HG03097 (cell line): Measurements from ENCODE around the gene IPO8.
"Not testable (repeated sequence)": the region's sequence is repeated elsewhere in the genome, so short reads cannot be mapped to it uniquely, and the experiment has no call there.

Source experiments
- ATAC-seq: cut with Tn5 transposase; IDR thresholded peaks from one replicate; pipeline ENCODE4 v1.9.1; 2021; ENCODE audit not compliant: unreplicated experiment, low FRiP score

The IPO8 gene

DNA sequence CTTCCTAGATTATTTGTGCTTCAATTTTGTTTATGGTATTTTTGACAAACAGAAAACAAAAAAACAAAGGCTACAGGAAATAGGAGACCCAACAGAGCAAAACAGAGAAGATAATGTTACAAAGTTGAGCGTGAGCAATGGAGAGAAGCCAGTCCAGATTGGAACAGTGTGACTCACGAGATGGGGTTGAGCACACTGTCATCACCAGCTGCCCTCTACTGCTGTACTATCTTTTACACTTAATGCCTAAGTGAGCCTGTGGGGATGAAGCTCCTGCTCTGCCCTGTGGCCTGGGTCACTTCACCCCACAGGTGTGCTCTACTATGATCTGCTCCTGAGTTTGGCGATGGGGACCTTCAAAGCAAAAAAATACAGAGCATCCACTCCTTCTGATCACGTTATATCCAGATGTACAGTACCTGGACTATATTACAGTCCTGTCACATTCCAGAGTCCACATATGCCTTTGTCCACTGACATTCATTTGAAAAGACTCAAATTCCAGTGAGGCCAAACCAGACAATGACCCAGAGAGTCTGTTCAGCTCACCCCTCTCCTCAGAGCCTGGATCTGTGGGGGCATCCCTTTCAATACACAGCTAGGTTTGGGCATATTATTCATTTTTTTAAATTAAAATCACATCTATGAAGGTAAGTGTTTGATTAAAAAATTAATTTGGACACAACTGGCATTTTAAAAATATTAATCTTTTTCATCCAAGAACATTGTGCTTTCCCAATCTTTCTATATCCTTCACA, 4.4 kb downstream of the IPO8 start:
- no peak for ATAC-seq

DNA sequence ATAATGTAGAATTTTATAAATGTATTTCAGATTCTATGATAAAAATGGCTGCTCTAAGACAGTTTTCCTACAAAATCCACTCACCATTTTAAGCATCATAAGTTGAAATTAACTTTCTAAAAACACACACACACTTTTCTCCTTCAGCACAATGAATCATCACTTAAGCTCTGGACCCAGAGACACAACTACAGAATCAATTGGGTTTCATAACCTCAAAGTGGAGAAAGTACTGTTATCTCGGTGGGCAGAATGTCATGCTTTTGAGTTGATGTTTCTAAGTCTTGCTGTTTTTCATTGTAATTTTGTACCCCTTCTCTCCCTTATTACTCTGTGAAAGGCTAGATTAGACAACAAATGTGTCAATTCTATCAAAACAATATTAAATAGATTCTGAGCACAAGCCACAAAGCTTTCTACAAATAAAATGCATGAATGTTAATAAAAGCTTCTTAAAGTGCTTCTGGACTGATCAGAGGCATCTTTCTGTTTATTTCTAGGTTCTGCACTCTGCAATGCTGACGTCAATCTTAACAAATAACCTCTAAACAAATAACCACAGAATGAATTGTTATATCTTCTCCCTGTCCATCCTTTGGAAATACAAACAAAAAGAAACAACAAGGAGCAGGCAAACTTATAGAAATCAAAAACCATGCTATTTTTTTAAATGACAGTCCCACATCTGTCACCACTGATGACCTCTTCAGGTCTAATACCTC, 8.2 kb downstream of the IPO8 start:
- no peak for ATAC-seq

DNA sequence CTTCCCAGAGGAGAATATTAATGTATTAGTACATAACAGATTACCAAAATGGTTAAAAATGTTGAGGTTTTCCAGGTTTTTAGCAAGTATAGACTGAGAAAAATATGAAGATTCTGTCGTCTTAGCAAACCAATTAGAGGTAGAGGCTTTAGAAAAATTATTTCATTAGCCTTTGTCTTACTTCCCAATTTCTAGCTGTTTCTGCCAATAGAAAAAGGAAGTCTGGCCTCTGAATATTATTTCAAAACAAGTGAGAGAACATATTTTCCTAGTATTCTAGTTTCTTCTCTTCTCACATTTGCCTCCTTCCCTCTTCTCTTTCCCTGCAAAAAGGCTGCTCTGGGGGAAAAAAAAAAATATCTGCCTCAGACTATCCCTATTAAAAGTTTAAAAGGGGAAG, 16.4 kb downstream of the IPO8 start:
- ATAC-seq, result no peak

GRCh38 chr12:30678221-30678620, 17.4 kb downstream of the IPO8 start:
- no peak for ATAC-seq

DNA sequence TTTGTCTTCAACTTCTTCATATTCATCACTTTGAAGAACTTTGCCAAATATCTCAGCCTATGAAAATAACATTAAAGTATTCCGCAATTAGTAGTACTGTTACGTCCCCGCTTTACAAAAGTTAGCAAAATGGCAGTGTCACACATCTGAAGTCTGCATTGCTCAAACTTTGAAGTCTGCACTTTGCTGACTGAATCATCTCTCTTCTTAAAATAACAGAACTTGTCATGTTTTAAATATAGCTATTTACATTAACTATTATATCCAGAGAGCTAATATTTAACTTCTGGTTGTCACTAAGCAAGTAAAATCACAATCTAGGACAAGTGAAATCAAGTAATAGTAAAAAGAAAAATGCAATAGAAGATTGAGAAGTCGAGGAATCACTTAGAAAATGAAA, 34.5 kb downstream of the IPO8 start:
- no peak for ATAC-seq

GRCh38 chr12:30652034-30652696, 43.5 kb downstream of the IPO8 start:
- ATAC-seq, result no peak

- ATAC-seq, result no peak
Measured at GRCh38 chr12:30646821-30647220, 48.8 kb downstream of the IPO8 start.

- ATAC-seq, result no peak
Measured at GRCh38 chr12:30643366-30643765, 52.3 kb downstream of the IPO8 start.

DNA sequence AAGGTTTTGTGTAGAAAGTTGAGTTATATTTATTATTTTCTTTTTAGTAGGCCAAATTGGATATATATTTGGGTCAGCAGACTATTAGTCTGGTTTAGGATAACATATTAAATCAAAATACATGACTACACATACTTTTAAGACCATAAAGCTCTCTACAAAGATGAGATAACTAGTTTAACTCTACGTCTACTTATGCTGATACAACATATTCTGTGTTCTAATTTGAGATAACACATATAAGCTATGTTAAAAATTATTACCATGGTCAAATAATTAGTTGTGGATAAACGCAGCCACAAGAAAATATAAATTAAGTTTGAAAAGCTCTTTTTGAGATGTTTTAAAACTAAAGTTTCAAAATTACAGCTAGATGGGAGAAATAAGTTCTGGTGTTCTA, 55.3 kb downstream of the IPO8 start:
- ATAC-seq, result no peak

DNA sequence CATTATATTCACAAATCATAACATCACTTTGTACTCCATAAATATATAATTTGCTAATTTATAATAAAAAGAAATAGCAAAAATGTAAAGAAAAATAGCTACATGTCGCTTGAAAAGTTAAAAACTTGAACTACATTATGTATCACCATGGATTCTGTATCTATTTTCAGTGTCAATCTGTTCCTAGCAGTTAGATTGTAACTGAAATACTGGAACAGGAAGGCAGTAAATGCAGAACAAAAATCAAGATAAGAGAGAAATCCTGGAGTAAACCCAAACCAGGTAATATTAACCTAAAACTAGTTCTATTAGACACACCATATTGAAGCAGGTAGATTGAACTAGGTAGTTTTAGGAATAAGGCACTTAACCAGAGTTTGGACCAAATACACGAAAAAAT, 60.3 kb downstream of the IPO8 start:
- ATAC-seq, result no peak

GRCh38 chr12:30631740-30632139, 63.9 kb downstream of the IPO8 start:
- no peak for ATAC-seq

DNA sequence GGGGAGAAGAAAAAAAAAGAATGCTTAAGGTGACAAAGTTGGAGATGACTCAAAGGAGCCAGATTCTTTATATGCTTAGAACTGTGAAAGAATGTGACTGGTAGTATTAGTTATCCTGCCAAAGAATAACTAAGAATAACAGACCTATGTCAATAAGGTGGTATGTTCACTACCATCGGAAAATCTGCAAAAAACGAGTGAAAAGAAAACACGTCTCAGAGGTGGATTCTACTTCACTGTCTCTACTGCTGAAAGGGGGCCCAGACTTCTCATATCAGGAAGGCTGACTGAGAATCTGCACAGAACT, 64.7 kb downstream of the IPO8 start:
- no peak for ATAC-seq

- no peak for ATAC-seq
Measured at GRCh38 chr12:30630076-30630978, 65.3 kb downstream of the IPO8 start.

GRCh38 chr12:30626847-30627246, 68.8 kb downstream of the IPO8 start:
- ATAC-seq, result no peak

DNA sequence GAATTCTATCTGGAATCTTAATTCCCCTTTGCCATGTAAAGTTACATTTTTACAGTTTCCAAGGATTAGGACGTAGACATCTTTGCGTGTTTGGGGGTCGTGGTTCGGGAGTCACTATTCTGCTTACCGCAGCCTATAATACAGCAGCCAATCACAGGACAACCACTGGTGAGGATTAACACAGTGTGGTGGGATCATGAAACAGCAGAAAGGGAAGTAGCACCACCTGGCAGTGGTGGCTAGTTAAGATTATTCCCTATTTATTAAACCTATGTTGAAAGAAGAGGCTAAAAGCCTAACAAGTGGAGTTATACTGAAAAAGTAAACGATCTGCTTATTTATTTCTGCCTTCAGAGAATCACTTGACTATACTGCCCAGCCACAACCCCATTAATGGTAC, 71.7 kb downstream of the IPO8 start:
- no peak for ATAC-seq

GRCh38 chr12:30622509-30622908, 73.2 kb downstream of the IPO8 start:
- ATAC-seq, result peak; percentile 80

DNA sequence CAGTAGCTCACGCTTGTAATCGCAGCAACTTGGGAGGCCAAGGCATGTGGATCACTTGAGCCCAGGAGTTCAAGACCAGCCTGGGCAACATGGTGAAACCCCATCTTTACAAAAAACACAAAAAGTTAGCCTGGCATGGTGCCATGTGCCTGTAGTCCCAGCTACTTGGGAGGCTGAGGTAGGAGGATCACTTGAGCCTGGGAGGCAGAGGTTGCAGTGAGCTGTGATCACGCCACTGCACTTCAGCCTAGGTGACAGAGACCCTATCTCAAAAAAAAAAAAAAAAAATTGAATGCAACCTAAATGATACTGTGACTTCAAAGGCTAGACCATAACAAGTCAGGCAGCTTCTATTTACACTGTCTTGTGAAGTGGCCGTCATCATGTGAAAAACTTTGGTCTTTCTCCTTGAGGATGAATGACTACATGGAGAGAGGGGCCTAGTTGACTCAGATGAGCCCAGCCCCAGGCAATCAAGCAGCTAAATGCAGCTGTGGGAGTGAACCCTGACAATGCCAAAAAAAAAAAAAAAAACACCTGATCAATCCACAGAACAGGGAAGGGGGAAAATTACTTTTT, 73.9 kb downstream of the IPO8 start:
- not testable (repeated sequence) for ATAC-seq

DNA sequence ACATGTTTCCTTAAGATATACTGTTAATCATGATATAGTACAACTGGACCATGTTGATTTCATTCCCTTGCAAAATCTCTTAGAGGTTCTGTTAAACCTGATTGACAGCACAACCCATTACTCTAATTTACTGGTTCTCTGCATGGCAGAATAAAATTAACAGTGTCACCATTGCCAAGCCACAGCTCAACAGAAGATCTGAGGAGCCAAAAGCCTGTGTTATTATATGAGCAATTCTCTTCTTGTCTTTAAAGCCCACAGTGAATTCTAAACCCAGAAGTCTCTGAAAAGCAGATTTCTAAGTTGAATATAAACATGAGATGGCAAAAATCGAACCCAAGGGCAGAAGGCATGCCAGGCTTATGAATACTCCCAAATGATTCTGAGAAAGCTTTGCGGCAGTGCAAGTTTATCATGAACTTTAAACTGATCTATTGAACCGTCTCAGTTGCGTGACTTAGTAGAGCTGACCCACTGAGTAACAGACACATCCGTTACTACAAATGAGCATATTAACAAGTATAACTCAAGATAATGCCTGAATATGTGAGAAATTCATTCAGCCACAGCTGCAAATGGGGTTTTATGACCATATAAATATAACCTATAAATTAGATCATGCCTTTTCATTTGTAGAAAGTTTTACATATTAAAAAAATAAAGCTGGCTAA, 78.2 kb downstream of the IPO8 start:
- no peak for ATAC-seq

GRCh38 chr12:30614031-30614430, 81.6 kb downstream of the IPO8 start:
- no peak for ATAC-seq
